K562 (cell line): Measurements from ENCODE around the gene KRT83. TPM values are rescaled to one million over a fixed set of nuclear protein-coding genes. Genes with fewer than 3 reads are reported as not detected.

ENCODE experiments used
- KLF13 ChIP-seq: fragments of 450-650 bp; IDR thresholded peaks from 2 replicates; pipeline ENCODE4 v1.6.1; 2016; ENCODE audit warnings: missing genetic modification characterization, low read depth, mild to moderate bottlenecking, missing compliant biosample characterization, moderate library complexity, borderline replicate concordance
- POU5F1 ChIP-seq: fragments of 150-350 bp; IDR thresholded peaks from 2 replicates; pipeline ENCODE4 v1.6.1; 2014; ENCODE audit warnings: borderline replicate concordance, low read length, low read depth, mild to moderate bottlenecking; ENCODE audit not compliant: partially characterized antibody
- PRPF4 ChIP-seq: fragments of 200-400 bp; formaldehyde crosslinking; IDR thresholded peaks from one replicate; pipeline ENCODE4 v1.6.1; 2017; ENCODE audit warnings: low read length, low read depth, mild to moderate bottlenecking; ENCODE audit not compliant: insufficient read depth, poor library complexity, severe bottlenecking
- RBM39 ChIP-seq: fragments of 200-400 bp; formaldehyde crosslinking; optimal IDR thresholded peaks from 2 replicates; pipeline ENCODE3; 2018; ENCODE audit warnings: low read depth, low read length
- REST ChIP-seq, 2 experiments: fragments of 450-650 bp; formaldehyde crosslinking in 1 of 2; IDR thresholded peaks; 2 replicates each; pipeline versions ENCODE4 v1.4.0 to v1.6.1; 2014 to 2020; ENCODE audit warnings: mild to moderate bottlenecking in 2 of 2, borderline replicate concordance in 1 of 2, low read depth in 1 of 2
- RUNX1 ChIP-seq: sonication (generic); IDR thresholded peaks from 2 replicates; pipeline ENCODE4 v1.6.1; 2016; ENCODE audit warnings: antibody characterized with exemption, low read depth
- ZBTB17 ChIP-seq: fragments of 450-650 bp; formaldehyde crosslinking; IDR thresholded peaks from 2 replicates; pipeline ENCODE4 v1.4.0; 2020; ENCODE audit warnings: mild to moderate bottlenecking
- ZNF766 ChIP-seq: fragments of 200-800 bp; sonication (Bioruptor generic); conservative IDR thresholded peaks from 2 replicates; pipeline ENCODE4 v1.6.1; 2016; ENCODE audit warnings: missing genetic modification characterization, missing compliant biosample characterization
- polyA plus RNA-seq, 8 experiments: library from polyadenylated mRNA; depleted of rRNA in 4 of 8; stranded (reverse) in 5 of 8; unstranded in 3 of 8; fragments of >200 nt; fragmentation: Nextera tagmentation in 2 of 8; fragmentation: Illumina TruSeq in 1 of 8; extraction: Ambion mirVana in 2 of 8; extraction: Trizol in 1 of 8; gene quantifications; 2 replicates each; pipeline versions ENCODE4 v1.2.1 to v1.2.3, GENCODE V29; 2011 to 2014; ENCODE audit warnings: inconsistent platforms in 1 of 8, missing spikeins in 1 of 8
- total RNA-seq, 7 experiments: library from RNA; depleted of rRNA in 6 of 7; stranded (reverse); fragments of >200 nt in 6 of 7; fragmentation: Illumina TruSeq in 2 of 7; extraction: Trizol in 2 of 7; gene quantifications; 2 replicates each; pipeline versions ENCODE4 v1.2.1 to v1.2.3, GENCODE V29; 2011 to 2021; ENCODE audit warnings: low replicate concordance in 1 of 7

KRT83 gene
- total and polyA plus RNA-seq, 9 of the 15 experiments (the other 6 are each of a cell fraction or from before 2014, with no cell fraction given) = not detected

- no peak for TF ChIP-seq ZNF766 (CRISPR knock-in tag)
- TF ChIP-seq RUNX1 = no peak
- no peak for TF ChIP-seq KLF13
- no peak for TF ChIP-seq REST (IDR thresholded peaks at IDR 0.05; ENCODE audit: borderline replicate concordance)
- TF ChIP-seq REST (CRISPR knock-in tag; IDR thresholded peaks at IDR 0.05; ENCODE audit: low read depth) = no peak
- no peak for TF ChIP-seq PRPF4
- TF ChIP-seq RBM39 = no peak
- TF ChIP-seq POU5F1 = no peak
- TF ChIP-seq ZBTB17 (CRISPR knock-in tag) = no peak
Observed at GRCh38 chr12:52358575-52359350, 37.6 kb upstream of the KRT83 start (continued).
